ENCODE data around the gene RLF.
"Not testable (repeated sequence)": the region's sequence is repeated elsewhere in the genome, so short reads cannot be mapped to it uniquely, and the experiment has no call there.

DNA sequence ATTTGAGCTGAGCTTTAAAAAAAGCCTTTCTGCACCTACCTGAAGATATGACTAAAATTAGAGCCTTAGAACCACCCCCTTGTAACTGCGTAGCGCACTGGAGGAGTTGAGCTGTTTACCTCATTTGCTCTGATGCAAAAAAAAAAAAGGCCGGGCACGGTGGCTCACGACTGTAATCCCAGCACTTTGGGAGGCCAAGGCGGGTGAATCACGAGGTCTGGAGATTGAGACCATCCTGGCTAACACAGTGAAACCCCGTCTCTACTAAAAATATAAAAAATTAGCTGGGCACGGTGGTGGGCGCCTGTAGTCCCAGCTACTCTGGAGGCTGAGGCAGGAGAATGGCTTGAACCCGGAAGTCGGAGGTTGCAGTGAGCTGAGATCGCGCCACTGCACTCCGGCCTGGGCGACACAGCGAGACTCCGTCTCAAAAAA lies 60.3 kb downstream of the RLF start:
- TF ChIP-seq, protein P1, sequence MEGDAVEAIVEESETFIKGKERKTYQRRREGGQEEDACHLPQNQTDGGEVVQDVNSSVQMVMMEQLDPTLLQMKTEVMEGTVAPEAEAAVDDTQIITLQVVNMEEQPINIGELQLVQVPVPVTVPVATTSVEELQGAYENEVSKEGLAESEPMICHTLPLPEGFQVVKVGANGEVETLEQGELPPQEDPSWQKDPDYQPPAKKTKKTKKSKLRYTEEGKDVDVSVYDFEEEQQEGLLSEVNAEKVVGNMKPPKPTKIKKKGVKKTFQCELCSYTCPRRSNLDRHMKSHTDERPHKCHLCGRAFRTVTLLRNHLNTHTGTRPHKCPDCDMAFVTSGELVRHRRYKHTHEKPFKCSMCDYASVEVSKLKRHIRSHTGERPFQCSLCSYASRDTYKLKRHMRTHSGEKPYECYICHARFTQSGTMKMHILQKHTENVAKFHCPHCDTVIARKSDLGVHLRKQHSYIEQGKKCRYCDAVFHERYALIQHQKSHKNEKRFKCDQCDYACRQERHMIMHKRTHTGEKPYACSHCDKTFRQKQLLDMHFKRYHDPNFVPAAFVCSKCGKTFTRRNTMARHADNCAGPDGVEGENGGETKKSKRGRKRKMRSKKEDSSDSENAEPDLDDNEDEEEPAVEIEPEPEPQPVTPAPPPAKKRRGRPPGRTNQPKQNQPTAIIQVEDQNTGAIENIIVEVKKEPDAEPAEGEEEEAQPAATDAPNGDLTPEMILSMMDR (IDR thresholded peaks at IDR 0.05), result not testable (repeated sequence)
- not testable (repeated sequence) for TF ChIP-seq POLR2A (IDR thresholded peaks at IDR 0.05)

Data from testis (tissue), 2 donors.